NCI-H748 (cell line): ENCODE data around the gene KLF13.
A peak's percentile ranks its signal among the peaks of the same experiment; 100 is the strongest.

ENCODE experiments used
- DNase-seq: peaks from one replicate; lab custom pipeline; 2025; ENCODE audit not compliant: unreplicated experiment; lab: John Stamatoyannopoulos, UW

Gene KLF13

GRCh38 chr15:31314380-31314779, 12.3 kb upstream of the KLF13 start:
- no peak for DNase-seq

- DNase-seq, result no peak
These were observed 10.4 kb upstream of the KLF13 start for GRCh38 chr15:31316135-31316795.

GRCh38 chr15:31317017-31317416, 9.6 kb upstream of the KLF13 start:
- no peak for DNase-seq

- no peak for DNase-seq
These were observed 9.0 kb upstream of the KLF13 start for GRCh38 chr15:31317421-31318327.

GRCh38 chr15:31318429-31318828, 8.2 kb upstream of the KLF13 start:
- DNase-seq, result no peak

- DNase-seq, result no peak
These were observed 6.6 kb upstream of the KLF13 start for GRCh38 chr15:31320022-31320421.

GRCh38 chr15:31321418-31321817, 5.2 kb upstream of the KLF13 start:
- no peak for DNase-seq

GRCh38 chr15:31322504-31322903, 4.1 kb upstream of the KLF13 start:
- no peak for DNase-seq

- DNase-seq, result no peak
These were observed 3.0 kb upstream of the KLF13 start for GRCh38 chr15:31323627-31324026.

GRCh38 chr15:31324186-31324585, 2.4 kb upstream of the KLF13 start:
- DNase-seq, result no peak

GRCh38 chr15:31324806-31325594, 1.6 kb upstream of the KLF13 start:
- no peak for DNase-seq

- peak; percentile 70 for DNase-seq
These were observed 960 bp upstream of the KLF13 start for GRCh38 chr15:31325595-31326155.

- peak; percentile 62 for DNase-seq
These were observed 437 bp downstream of the KLF13 start for GRCh38 chr15:31326875-31327668.

GRCh38 chr15:31327669-31328427, 1.2 kb downstream of the KLF13 start:
- DNase-seq, result peak; percentile 82

GRCh38 chr15:31328428-31328968, 1.9 kb downstream of the KLF13 start:
- DNase-seq, result peak; percentile 75

- peak; percentile 55 for DNase-seq
These were observed 2.5 kb downstream of the KLF13 start for GRCh38 chr15:31328969-31329639.

- no peak for DNase-seq
These were observed 3.0 kb downstream of the KLF13 start for GRCh38 chr15:31329640-31330010.

GRCh38 chr15:31330111-31330785, 3.6 kb downstream of the KLF13 start:
- DNase-seq, result no peak
